Activated CD8-positive, alpha-beta T cell treated with anti-CD3 and anti-CD28 coated beads for 36 hours (primary cell): ENCODE measurements around the gene SLC9A4. TPM values are rescaled to one million over a fixed set of nuclear protein-coding genes. Genes with fewer than 3 reads are reported as not detected.

ENCODE experiments used
- ATAC-seq: fragments of 200-7000 bp; cut with Tn5 transposase; one replicate; pipeline ENCODE4 v1.10.0; 2021; ENCODE audit warnings: mild to moderate bottlenecking, moderate library complexity
- CTCF ChIA-PET: fragments of 350-600 bp; sonication (Branson Sonifier 250); formaldehyde crosslinking; loops from one replicate; lab custom pipeline; 2021; ENCODE audit warnings: antibody characterized with exemption; lab: Charles Lee
- POLR2A ChIA-PET: fragments of 350-600 bp; sonication (Branson Sonifier 250); formaldehyde crosslinking; loops from one replicate; lab custom pipeline; 2021; ENCODE audit warnings: antibody characterized with exemption; lab: Charles Lee
- DNase-seq: peaks from one replicate; pipeline ENCODE4 v3.0.0-alpha.2; 2020
- H3K27ac Mint-ChIP-seq: one replicate; pipeline ENCODE4 v1.8.0; 2021; ENCODE audit warnings: mild to moderate bottlenecking, mixed read lengths
- H3K27me3 Mint-ChIP-seq: one replicate; pipeline ENCODE4 v1.8.0; 2021; ENCODE audit warnings: mixed read lengths
- H3K36me3 Mint-ChIP-seq: one replicate; pipeline ENCODE4 v1.8.0; 2021; ENCODE audit warnings: low read depth, mixed read lengths
- H3K4me1 Mint-ChIP-seq: one replicate; pipeline ENCODE4 v1.8.0; 2021; ENCODE audit warnings: low read depth, mixed read lengths
- H3K4me3 Mint-ChIP-seq: one replicate; pipeline ENCODE4 v1.8.0; 2021; ENCODE audit warnings: mild to moderate bottlenecking, moderate library complexity, mixed read lengths
- H3K9me3 Mint-ChIP-seq: one replicate; pipeline ENCODE4 v1.8.0; 2021; ENCODE audit warnings: mixed read lengths
- CTCF ChIP-seq: fragments of 200-600 bp; IDR thresholded peaks from one replicate; pipeline ENCODE4 v1.8.0; 2022; ENCODE audit warnings: antibody characterized with exemption, mild to moderate bottlenecking
- intact Hi-C: fragments of 100-400 bp; cut with micrococcal nuclease; formaldehyde crosslinking; loops from one replicate; pipeline ENCODE4 v1.10.0; 2022
- total RNA-seq, 2 experiments: library from RNA; stranded (reverse); gene quantifications; one replicate each; pipeline ENCODE4 v1.2.3, GENCODE V29; 2021

The SLC9A4 gene
- total RNA-seq, 2 experiments from 2014 or later, result 0.07 TPM; not detected in 1

GRCh38 chr2:102434655-102435381 is 38.2 kb upstream of the SLC9A4 start:
- peaks cover 14% of the 10 kb centered on the region for H3K36me3 Mint-ChIP-seq
- DNase-seq, result peak; percentile 53
- TF ChIP-seq CTCF, result no peak
- ChIA-PET CTCF (interaction anchor here (0.8 to 1.5 kb wide), 5 partner anchors 9 to 79 kb away, joined by 3 to 7 read pairs (median 3); partner anchors contain the start of gene IL18R1), POLR2A (interaction anchor here (0.8 to 1.4 kb wide), 4 partner anchors 11 to 72 kb away, joined by 3 to 6 read pairs (median 4); partner anchors contain the start of gene IL18RAP)
- H3K4me3 Mint-ChIP-seq, result no peak overlapping the region
- no peaks in the 10 kb centered on the region for H3K9me3 Mint-ChIP-seq
- intact Hi-C loops, result no loop called here
- H3K27ac Mint-ChIP-seq, result peak overlapping the region; percentile 75
- ATAC-seq, result peak; percentile 54
- peaks cover 60% of the 10 kb centered on the region for H3K4me1 Mint-ChIP-seq
- no peaks in the 10 kb centered on the region for H3K27me3 Mint-ChIP-seq

- intact Hi-C loops, result loop anchor here (2.0 kb wide), 2 partner anchors 69 to 131 kb away; no protein-coding TSS in a partner anchor
- Mint-ChIP-seq H3K27me3 (no peaks in the 10 kb centered on the region), H3K27ac (peak overlapping the region; percentile 81), H3K4me3 (no peak overlapping the region), H3K9me3 (no peaks in the 10 kb centered on the region), H3K36me3 (peaks cover 13% of the 10 kb centered on the region), H3K4me1 (peaks cover 52% of the 10 kb centered on the region)
- TF ChIP-seq CTCF, result no peak
- ChIA-PET POLR2A (interaction anchor here (0.7 to 1.4 kb wide), 5 partner anchors 11 to 93 kb away, joined by 3 to 6 read pairs (median 3); partner anchors contain the start of gene IL18RAP), CTCF (interaction anchor here (0.8 to 1.6 kb wide), 7 partner anchors 8 to 195 kb away, joined by 3 to 7 read pairs (median 3); partner anchors contain the start of gene IL18R1)
- DNase-seq, result no peak
- no peak for ATAC-seq
Measured at GRCh38 chr2:102435741-102436140, 37.3 kb upstream of the SLC9A4 start.

- peaks cover 48% of the 10 kb centered on the region for H3K4me1 Mint-ChIP-seq
- H3K27ac Mint-ChIP-seq, result peak overlapping the region; percentile 81
- CTCF ChIA-PET, result interaction anchor here (0.9 to 1.6 kb wide), 8 partner anchors 80 to 552 kb away, joined by 3 to 5 read pairs (median 4); partner anchors contain the start of gene IL18R1
- POLR2A ChIA-PET, result interaction anchor here (0.7 to 1.4 kb wide), 3 partner anchors 12 to 93 kb away, joined by 3 to 6 read pairs (median 3); no protein-coding TSS in a partner anchor
- no peak for TF ChIP-seq CTCF
- peaks cover 13% of the 10 kb centered on the region for H3K36me3 Mint-ChIP-seq
- intact Hi-C loops, result loop anchor here (2.0 kb wide), 2 partner anchors 70 to 132 kb away; no protein-coding TSS in a partner anchor
- H3K9me3 Mint-ChIP-seq, result no peaks in the 10 kb centered on the region
- no peaks in the 10 kb centered on the region for H3K27me3 Mint-ChIP-seq
- H3K4me3 Mint-ChIP-seq, result peak overlapping the region; percentile 23
- DNase-seq, result peak; percentile 28
- ATAC-seq, result no peak
Measured at GRCh38 chr2:102436323-102436722, 36.7 kb upstream of the SLC9A4 start.

- POLR2A ChIA-PET, result interaction anchor here (1.4 kb wide), 1 partner anchor 13 kb away, joined by 6 read pairs; no protein-coding TSS in a partner anchor
- H3K27me3 Mint-ChIP-seq, result no peaks in the 10 kb centered on the region
- no peak for TF ChIP-seq CTCF
- CTCF ChIA-PET, result interaction anchor here (1.0 to 1.6 kb wide), 6 partner anchors 19 to 553 kb away, joined by 3 to 9 read pairs (median 4); no protein-coding TSS in a partner anchor
- H3K27ac Mint-ChIP-seq, result peak overlapping the region; percentile 85
- intact Hi-C loops, result loop anchor here (2.0 kb wide), 2 partner anchors 70 to 132 kb away; no protein-coding TSS in a partner anchor
- ATAC-seq (peak; percentile 43), DNase-seq (no peak)
- H3K9me3 Mint-ChIP-seq, result no peaks in the 10 kb centered on the region
- no peak overlapping the region for H3K4me3 Mint-ChIP-seq
- H3K36me3 Mint-ChIP-seq, result peaks cover 11% of the 10 kb centered on the region
- peaks cover 43% of the 10 kb centered on the region for H3K4me1 Mint-ChIP-seq
Measured at GRCh38 chr2:102437122-102437521, 35.9 kb upstream of the SLC9A4 start.
